Mammary epithelial cell (primary cell): Measurements from ENCODE around the gene POTEE.
"Not testable (repeated sequence)": the region's sequence is repeated elsewhere in the genome, so short reads cannot be mapped to it uniquely, and the experiment has no call there.

Experiments used
- CTCF ChIP-seq, 2 donors: IDR thresholded peaks in 1 of 2; conservative IDR thresholded peaks in 1 of 2; 2 replicates each; pipeline ENCODE4 v1.5.1; 2011 to 2012; ENCODE audit warnings: inconsistent platforms in 2 of 2, low read length in 2 of 2, mild to moderate bottlenecking in 2 of 2, control low read depth in 1 of 2, low read depth in 1 of 2; ENCODE audit not compliant: insufficient read depth in 1 of 2; ENCODE audit errors: extremely low read depth in 1 of 2
- EZH2 ChIP-seq: IDR thresholded peaks from 2 replicates; pipeline ENCODE4 v1.6.1; 2012; ENCODE audit warnings: low read length, inconsistent platforms, borderline replicate concordance

DNA sequence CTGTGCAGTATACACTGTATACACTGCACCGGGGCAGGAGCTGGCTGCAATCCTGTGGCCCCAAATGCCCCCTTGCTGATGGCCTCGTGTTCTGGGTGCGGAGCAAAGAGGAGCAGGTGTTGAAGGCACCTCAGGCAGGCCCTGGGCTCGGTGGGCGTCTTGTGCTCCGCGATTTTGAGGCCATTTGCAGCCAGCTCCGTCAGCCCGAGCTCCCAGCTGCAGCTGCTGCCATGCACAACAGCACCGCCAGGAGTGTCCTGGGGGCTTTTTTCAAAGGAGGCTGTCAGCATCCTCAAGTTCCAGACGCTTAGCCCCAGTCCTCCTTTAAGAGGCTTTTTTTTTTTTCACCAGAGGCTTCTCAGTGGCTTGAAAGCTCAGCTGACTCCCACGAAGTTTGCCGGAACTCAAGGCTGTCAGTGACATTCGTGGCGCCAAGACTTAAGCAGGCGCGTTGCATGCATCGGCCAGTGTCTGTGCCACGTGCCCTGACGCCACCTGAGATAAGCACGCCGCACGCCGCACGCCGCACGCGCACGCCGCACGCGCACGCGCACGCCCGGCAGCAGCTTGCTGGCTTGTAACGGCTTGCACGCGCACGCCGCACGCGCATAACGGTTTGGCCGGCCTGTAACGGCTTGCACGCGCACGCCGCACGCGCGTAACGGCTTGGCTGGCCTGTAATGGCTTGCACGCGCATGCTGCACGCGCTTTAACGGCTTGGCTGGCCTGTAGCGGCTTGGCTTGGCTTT lies 8.1 kb downstream of the POTEE start:
- not testable (repeated sequence) for TF ChIP-seq CTCF (conservative IDR thresholded peaks at IDR 0.05 in 1 of 2, IDR thresholded peaks at IDR 0.05 in 1 of 2; ENCODE audit: extremely low read depth in 1 of 2, insufficient read depth in 1 of 2, low read depth in 1 of 2, low read length in 2 of 2); EZH2
